Measurements from ENCODE around the gene SLC16A3.

Gene SLC16A3

GRCh38 chr17:82224666-82225065 is 4.2 kb upstream of the SLC16A3 start:
- DNase-seq = no peak

- no peak for DNase-seq
These were observed 3.3 kb upstream of the SLC16A3 start for GRCh38 chr17:82225368-82226029.

DNA sequence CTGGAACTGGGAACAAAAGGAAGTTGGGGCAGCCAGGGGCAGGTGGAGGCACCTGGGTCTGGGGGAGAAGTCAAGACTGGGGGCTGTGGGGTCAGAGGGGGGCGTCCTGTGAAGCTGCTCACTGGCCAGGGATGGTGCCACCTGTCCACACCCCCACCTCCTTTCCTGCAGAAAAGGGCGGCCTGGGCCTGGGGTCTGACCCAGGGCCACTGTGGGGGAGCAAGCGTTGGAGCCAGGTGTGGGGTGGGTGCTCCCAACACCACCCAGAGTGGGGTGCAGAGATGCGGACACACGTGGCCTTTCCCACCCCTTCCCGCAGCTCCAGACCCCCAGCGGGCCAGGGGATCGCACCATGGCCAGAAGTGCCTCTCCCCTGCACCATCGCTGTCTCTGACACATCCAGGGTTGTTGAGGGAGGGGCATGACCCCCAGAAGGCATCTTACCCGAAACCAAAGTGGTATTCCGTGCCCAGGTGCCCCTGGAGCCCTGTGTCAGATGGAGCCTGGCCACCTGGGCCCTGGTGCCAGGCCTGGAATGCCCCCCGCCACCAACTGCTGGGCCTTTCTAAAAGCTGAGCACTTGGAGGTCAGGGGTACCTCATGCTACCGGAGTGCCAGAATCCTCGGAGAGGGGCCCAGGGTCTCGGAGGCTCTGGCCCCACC is 2.6 kb upstream of the SLC16A3 start:
- no peak for DNase-seq

- DNase-seq = no peak
These were observed 1.8 kb upstream of the SLC16A3 start for GRCh38 chr17:82226809-82227628.

- DNase-seq = no peak
These were observed 1.1 kb upstream of the SLC16A3 start for GRCh38 chr17:82227629-82228277.

- peak; percentile 80 for DNase-seq
These were observed 482 bp upstream of the SLC16A3 start for GRCh38 chr17:82228278-82228841.

GRCh38 chr17:82229698-82230608 is 1.1 kb downstream of the SLC16A3 start:
- DNase-seq = no peak

- DNase-seq = peak; percentile 92
These were observed 1.9 kb downstream of the SLC16A3 start for GRCh38 chr17:82230609-82231311.

GRCh38 chr17:82231312-82231561 is 2.4 kb downstream of the SLC16A3 start:
- DNase-seq = no peak

GRCh38 chr17:82231562-82232321 is 2.9 kb downstream of the SLC16A3 start:
- DNase-seq = peak; percentile 87

DNA sequence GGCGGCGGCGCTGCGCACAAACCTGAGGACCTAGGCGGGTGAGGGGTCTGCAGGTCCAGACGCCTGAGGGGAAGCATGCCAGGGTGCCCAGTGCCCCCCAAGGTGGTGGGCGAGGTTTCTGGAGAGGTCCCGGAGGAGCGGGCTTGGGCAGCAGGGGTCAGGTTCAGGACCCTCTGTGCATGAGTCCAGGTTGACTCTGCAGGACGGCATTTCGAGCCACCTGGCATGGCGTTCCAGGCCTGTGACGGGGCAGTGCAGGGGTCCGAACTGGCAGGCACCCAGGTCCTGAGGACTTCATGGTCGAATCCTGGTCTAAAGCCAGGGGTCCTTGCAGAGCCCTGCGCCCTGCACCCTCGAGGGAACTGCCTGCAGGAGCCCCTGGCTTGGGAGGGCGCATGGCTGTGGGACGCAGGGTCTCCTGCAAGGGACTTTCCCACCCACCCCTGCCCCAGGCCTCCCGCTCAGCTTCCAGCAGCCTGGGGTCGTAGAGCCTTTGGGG is 3.5 kb downstream of the SLC16A3 start:
- DNase-seq = no peak

DNA sequence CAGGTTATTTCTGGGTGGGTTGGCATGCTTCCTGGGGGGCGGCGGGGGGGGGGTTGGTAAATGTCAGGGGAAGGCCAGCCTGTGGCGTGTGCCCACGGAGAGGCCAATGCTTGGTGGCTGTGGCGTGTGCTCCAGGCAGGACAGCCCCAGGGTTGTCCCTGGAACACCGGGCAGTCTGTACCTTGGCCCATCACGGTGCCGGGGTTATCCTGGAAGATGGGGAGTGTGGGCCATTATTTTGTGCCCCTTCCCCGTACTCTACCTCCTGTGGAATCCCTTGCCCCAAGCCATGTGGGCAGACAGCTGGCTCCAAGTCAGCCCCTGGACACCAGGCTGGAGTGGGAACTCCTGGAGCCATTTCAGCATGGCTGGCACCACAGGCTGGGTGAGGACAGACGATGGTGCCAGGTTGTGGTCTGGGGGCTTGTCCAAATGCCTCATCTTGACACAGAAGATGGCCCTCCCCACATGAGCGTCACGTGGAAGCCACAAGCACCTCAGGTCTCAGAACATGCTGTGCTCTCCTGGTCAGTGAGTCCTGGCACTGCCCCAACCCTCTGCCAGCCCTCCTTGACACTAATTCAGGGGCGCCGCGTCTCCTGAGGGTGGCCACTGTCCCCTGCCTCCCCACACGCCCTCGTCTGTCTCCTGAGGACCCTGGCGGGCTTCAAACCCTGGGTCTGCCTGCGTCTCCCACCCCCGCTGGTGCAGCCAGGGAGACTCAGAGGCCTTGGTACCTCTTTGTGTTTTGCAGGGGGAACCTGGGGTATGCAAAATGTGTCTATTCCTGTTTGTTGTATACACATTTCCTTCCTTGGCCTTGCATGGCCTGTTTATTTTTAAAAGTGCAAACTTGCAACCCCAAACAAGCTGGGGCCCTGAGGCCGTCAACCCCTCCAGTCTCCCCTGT is 4.3 kb downstream of the SLC16A3 start:
- DNase-seq = no peak

- DNase-seq = no peak
These were observed 5.6 kb downstream of the SLC16A3 start for GRCh38 chr17:82234211-82235055.

DNA sequence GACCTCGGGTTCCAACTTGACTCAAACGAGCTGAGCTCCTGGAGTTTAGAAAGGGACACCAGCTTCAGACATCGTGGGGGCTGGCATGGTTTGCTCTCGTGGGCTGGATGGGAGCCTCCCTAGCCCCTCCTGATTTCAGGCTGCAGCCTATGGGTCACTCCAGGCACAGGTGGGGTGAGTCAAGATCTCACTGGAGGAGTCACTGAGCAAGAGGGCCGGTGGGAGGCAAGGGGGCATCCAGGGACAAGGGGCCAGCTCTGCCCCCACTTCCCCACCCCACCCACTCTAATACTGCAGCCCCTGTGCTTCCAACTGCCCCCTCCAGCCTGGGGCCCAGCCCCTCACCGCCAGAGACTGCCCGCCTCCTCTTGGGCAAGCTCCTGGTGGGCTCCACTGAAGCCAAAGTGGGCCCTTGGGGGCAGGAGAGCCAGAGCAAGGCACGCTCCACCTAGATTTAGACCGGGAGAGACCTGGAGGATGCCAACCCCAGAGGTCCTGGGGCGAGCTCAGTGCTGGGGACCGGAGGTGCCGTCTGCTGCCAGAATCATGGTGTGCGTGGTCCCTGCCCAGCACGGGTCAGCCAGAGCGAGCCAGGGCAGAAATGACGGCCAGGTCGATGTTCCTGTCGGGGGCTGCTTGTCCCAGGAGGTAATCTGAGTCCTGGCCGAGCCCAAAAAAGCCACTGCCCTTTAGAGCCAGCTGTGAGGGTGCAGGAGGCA is 6.4 kb downstream of the SLC16A3 start:
- no peak for DNase-seq

- DNase-seq = no peak
These were observed 6.9 kb downstream of the SLC16A3 start for GRCh38 chr17:82235775-82236141.

- DNase-seq = peak; percentile 82
These were observed 7.5 kb downstream of the SLC16A3 start for GRCh38 chr17:82236142-82236971.
